WTC11 (cell line): ENCODE measurements around the gene ROBO1. TPM values are rescaled to one million over a fixed set of nuclear protein-coding genes. Genes with fewer than 3 reads are reported as not detected.

Source experiments
- ATAC-seq: fragments of 200-7000 bp; cut with Tn5 transposase; 2 replicates; pipeline ENCODE4 v1.10.0; 2021; ENCODE audit warnings: mild to moderate bottlenecking, moderate library complexity
- CTCF ChIA-PET: fragments of 300-600 bp; sonication (Branson Sonifier 250); formaldehyde crosslinking; loops from one replicate; lab custom pipeline; 2021; ENCODE audit warnings: antibody characterized with exemption; lab: Charles Lee
- POLR2A ChIA-PET: fragments of 350-600 bp; sonication (Branson Sonifier 250); formaldehyde crosslinking; loops from one replicate; lab custom pipeline; 2021; ENCODE audit warnings: antibody characterized with exemption; lab: Charles Lee
- DNase-seq: peaks from one replicate; pipeline ENCODE4 v3.0.0; 2021; ENCODE audit warnings: low spot score
- H3K27ac Mint-ChIP-seq: 2 replicates; pipeline ENCODE4 v1.8.0; 2021; ENCODE audit warnings: mixed read lengths
- H3K27me3 Mint-ChIP-seq: 2 replicates; pipeline ENCODE4 v1.8.0; 2021; ENCODE audit warnings: low read depth, mild to moderate bottlenecking, moderate library complexity, mixed read lengths
- H3K36me3 Mint-ChIP-seq: 2 replicates; pipeline ENCODE4 v1.8.0; 2021; ENCODE audit warnings: mixed read lengths
- H3K4me1 Mint-ChIP-seq: 2 replicates; pipeline ENCODE4 v1.8.0; 2022; ENCODE audit warnings: mixed read lengths
- H3K4me3 Mint-ChIP-seq: 2 replicates; pipeline ENCODE4 v1.8.0; 2021; ENCODE audit warnings: mild to moderate bottlenecking, moderate library complexity, mixed read lengths
- H3K9me3 Mint-ChIP-seq: 2 replicates; pipeline ENCODE4 v1.8.0; 2021; ENCODE audit warnings: mixed read lengths
- EMX1 ChIP-seq: fragments of 250-450 bp; sonication (Bioruptor Pico); IDR thresholded peaks from 2 replicates; pipeline ENCODE4 v1.8.0; 2021; ENCODE audit warnings: mild to moderate bottlenecking
- GRHL2 ChIP-seq: fragments of 250-450 bp; sonication (Bioruptor Pico); IDR thresholded peaks from 2 replicates; pipeline ENCODE4 v1.8.0; 2022; ENCODE audit warnings: mild to moderate bottlenecking, moderate library complexity; ENCODE audit not compliant: insufficient replicate concordance, severe bottlenecking
- IRF2 ChIP-seq: sonication (generic); formaldehyde crosslinking; IDR thresholded peaks from 2 replicates; pipeline ENCODE4 v1.8.0; 2022; ENCODE audit warnings: low read depth, missing genetic modification reagents, borderline replicate concordance
- KAT7 ChIP-seq: sonication (generic); formaldehyde crosslinking; IDR thresholded peaks from 2 replicates; pipeline ENCODE4 v1.8.1; 2023; ENCODE audit warnings: missing genetic modification reagents, mild to moderate bottlenecking, borderline replicate concordance
- NFYB ChIP-seq: sonication (generic); formaldehyde crosslinking; conservative IDR thresholded peaks from 2 replicates; pipeline ENCODE4 v1.8.0; 2022; ENCODE audit warnings: low read depth, missing genetic modification reagents
- USF2 ChIP-seq: sonication (generic); formaldehyde crosslinking; IDR thresholded peaks from 2 replicates; pipeline ENCODE4 v1.8.1; 2023; ENCODE audit warnings: mild to moderate bottlenecking, missing genetic modification reagents, moderate library complexity
- ZBTB43 ChIP-seq: sonication (generic); formaldehyde crosslinking; IDR thresholded peaks from 2 replicates; pipeline ENCODE4 v1.8.1; 2023; ENCODE audit warnings: mild to moderate bottlenecking, missing genetic modification reagents
- ZNF138 ChIP-seq: sonication (generic); formaldehyde crosslinking; conservative IDR thresholded peaks from 2 replicates; pipeline ENCODE4 v1.8.1; 2022; ENCODE audit warnings: mild to moderate bottlenecking, moderate library complexity, missing genetic modification reagents
- total RNA-seq: library from RNA; stranded (reverse); gene quantifications from 3 replicates; pipeline ENCODE4 v1.2.3, GENCODE V29; 2021
- TF ChIP-seq, protein P1 (sequence below): sonication (generic); formaldehyde crosslinking; IDR thresholded peaks from 2 replicates; pipeline ENCODE4 v1.8.1; 2022; ENCODE audit warnings: low read depth, missing genetic modification reagents, borderline replicate concordance
- TF ChIP-seq, protein P2 (sequence below): sonication (generic); formaldehyde crosslinking; IDR thresholded peaks from 2 replicates; pipeline ENCODE4 v1.8.1; 2023; ENCODE audit warnings: mild to moderate bottlenecking, missing genetic modification reagents
- TF ChIP-seq, protein P3 (sequence below): sonication (generic); formaldehyde crosslinking; IDR thresholded peaks from 2 replicates; pipeline ENCODE4 v1.8.0; 2022; ENCODE audit warnings: mild to moderate bottlenecking, missing genetic modification reagents
- TF ChIP-seq, protein P4 (sequence below): sonication (generic); formaldehyde crosslinking; conservative IDR thresholded peaks from 2 replicates; pipeline ENCODE4 v1.8.1; 2023; ENCODE audit warnings: mild to moderate bottlenecking, low read depth, missing genetic modification reagents, moderate library complexity

ROBO1 gene
- total RNA-seq, 1 experiment from 2014 or later: 90.9 TPM

DNA sequence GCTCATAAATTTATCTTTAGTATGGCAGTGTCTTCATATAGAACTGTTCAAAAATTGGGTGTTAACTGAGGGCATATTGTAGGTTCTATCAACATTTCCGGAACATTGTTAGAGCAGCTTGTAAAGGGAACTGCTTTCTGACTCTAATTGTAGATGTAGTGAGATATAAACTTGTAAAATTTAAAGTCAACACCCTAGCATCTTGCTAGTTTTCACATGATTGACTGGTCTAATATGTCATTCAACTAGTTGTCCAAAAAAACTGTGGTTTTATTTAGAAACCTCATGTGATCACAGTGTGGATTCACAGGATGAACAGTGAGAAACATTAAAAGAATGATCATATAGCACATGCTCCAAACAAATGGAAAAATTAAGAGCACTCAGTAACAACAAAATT is 607.4 kb downstream of the ROBO1 start (continued):
- no peak for TF ChIP-seq ZNF138 (CRISPR knock-in tag)
- TF ChIP-seq, protein P1, sequence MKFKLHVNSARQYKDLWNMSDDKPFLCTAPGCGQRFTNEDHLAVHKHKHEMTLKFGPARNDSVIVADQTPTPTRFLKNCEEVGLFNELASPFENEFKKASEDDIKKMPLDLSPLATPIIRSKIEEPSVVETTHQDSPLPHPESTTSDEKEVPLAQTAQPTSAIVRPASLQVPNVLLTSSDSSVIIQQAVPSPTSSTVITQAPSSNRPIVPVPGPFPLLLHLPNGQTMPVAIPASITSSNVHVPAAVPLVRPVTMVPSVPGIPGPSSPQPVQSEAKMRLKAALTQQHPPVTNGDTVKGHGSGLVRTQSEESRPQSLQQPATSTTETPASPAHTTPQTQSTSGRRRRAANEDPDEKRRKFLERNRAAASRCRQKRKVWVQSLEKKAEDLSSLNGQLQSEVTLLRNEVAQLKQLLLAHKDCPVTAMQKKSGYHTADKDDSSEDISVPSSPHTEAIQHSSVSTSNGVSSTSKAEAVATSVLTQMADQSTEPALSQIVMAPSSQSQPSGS: no peak
- no peak for TF ChIP-seq NFYB (CRISPR knock-in tag)
- no peak for TF ChIP-seq KAT7 (CRISPR knock-in tag)
- TF ChIP-seq EMX1 (CRISPR knock-in tag): no peak
- no peak for TF ChIP-seq IRF2 (CRISPR knock-in tag)
- TF ChIP-seq ZBTB43 (CRISPR knock-in tag): no peak
- no peak for TF ChIP-seq GRHL2 (CRISPR knock-in tag)

DNA sequence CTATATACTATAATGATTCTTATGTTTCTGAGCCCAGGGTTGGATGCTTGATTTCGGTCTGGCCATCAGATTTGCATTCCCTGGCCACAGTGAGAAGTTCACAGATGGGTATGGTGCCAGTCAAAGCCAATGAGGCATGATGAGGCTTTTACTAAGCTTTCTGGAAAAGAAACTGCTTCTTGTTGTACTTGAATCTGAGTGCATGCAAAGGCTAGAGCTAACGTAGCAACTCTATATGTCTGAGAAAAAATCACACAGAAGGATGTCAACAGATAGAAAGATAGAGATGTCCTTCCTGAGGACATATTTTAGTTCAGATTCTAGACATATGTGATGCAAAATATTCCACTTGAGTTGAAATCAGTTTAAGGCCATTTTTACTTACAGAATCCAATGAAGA is 608.1 kb downstream of the ROBO1 start:
- no peaks in the 10 kb centered on the region for H3K36me3 Mint-ChIP-seq
- no peaks in the 10 kb centered on the region for H3K9me3 Mint-ChIP-seq
- DNase-seq (no peak), ATAC-seq (no peak)
- H3K4me3 Mint-ChIP-seq: no peak overlapping the region
- ChIA-PET POLR2A (no interaction called here), CTCF (interaction anchor here (2.3 kb wide), 1 partner anchor 73 kb away, joined by 7 read pairs; no protein-coding TSS in a partner anchor)
- peaks cover 34% of the 10 kb centered on the region for H3K4me1 Mint-ChIP-seq
- no peaks in the 10 kb centered on the region for H3K27me3 Mint-ChIP-seq
- H3K27ac Mint-ChIP-seq: no peak overlapping the region
- TF ChIP-seq, protein P2, sequence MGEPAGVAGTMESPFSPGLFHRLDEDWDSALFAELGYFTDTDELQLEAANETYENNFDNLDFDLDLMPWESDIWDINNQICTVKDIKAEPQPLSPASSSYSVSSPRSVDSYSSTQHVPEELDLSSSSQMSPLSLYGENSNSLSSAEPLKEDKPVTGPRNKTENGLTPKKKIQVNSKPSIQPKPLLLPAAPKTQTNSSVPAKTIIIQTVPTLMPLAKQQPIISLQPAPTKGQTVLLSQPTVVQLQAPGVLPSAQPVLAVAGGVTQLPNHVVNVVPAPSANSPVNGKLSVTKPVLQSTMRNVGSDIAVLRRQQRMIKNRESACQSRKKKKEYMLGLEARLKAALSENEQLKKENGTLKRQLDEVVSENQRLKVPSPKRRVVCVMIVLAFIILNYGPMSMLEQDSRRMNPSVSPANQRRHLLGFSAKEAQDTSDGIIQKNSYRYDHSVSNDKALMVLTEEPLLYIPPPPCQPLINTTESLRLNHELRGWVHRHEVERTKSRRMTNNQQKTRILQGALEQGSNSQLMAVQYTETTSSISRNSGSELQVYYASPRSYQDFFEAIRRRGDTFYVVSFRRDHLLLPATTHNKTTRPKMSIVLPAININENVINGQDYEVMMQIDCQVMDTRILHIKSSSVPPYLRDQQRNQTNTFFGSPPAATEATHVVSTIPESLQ (CRISPR knock-in tag): no peak
- TF ChIP-seq, protein P3, sequence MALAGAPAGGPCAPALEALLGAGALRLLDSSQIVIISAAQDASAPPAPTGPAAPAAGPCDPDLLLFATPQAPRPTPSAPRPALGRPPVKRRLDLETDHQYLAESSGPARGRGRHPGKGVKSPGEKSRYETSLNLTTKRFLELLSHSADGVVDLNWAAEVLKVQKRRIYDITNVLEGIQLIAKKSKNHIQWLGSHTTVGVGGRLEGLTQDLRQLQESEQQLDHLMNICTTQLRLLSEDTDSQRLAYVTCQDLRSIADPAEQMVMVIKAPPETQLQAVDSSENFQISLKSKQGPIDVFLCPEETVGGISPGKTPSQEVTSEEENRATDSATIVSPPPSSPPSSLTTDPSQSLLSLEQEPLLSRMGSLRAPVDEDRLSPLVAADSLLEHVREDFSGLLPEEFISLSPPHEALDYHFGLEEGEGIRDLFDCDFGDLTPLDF (CRISPR knock-in tag): no peak

DNA sequence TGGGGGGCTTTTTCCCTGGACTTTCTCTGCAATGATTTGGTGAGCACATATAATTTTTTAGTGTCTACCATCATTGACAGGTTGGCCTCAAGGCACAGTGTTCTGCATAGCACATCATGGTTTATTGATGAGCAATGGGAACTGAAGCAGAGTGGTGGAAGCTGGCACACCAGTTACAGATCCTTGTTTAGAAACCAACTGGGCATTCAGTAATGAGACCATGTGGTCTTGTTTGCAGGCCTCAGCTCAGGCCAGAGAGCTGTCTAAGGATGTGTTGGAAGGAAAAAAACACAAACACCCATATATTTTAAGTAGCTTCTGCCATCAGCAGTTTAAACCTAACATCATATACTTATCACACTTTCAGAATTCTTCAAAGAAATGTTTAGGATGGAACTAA is 610.6 kb downstream of the ROBO1 start:
- Mint-ChIP-seq H3K27ac (no peak overlapping the region), H3K36me3 (no peaks in the 10 kb centered on the region), H3K9me3 (peaks cover 3% of the 10 kb centered on the region; the same call in 1 of the 2 replicates), H3K27me3 (no peaks in the 10 kb centered on the region), H3K4me3 (no peak overlapping the region), H3K4me1 (peaks cover 40% of the 10 kb centered on the region)
- ChIA-PET POLR2A (no interaction called here), CTCF (no interaction called here)
- no peak for TF ChIP-seq USF2
- TF ChIP-seq, protein P4, sequence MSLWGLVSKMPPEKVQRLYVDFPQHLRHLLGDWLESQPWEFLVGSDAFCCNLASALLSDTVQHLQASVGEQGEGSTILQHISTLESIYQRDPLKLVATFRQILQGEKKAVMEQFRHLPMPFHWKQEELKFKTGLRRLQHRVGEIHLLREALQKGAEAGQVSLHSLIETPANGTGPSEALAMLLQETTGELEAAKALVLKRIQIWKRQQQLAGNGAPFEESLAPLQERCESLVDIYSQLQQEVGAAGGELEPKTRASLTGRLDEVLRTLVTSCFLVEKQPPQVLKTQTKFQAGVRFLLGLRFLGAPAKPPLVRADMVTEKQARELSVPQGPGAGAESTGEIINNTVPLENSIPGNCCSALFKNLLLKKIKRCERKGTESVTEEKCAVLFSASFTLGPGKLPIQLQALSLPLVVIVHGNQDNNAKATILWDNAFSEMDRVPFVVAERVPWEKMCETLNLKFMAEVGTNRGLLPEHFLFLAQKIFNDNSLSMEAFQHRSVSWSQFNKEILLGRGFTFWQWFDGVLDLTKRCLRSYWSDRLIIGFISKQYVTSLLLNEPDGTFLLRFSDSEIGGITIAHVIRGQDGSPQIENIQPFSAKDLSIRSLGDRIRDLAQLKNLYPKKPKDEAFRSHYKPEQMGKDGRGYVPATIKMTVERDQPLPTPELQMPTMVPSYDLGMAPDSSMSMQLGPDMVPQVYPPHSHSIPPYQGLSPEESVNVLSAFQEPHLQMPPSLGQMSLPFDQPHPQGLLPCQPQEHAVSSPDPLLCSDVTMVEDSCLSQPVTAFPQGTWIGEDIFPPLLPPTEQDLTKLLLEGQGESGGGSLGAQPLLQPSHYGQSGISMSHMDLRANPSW: no peak
- TF ChIP-seq NFYB (CRISPR knock-in tag): no peak
- TF ChIP-seq, protein P2 (CRISPR knock-in tag): no peak
- DNase-seq: no peak
- ATAC-seq: no peak
